ENCODE results near the gene HTATSF1.
A peak's percentile ranks its signal among the peaks of the same experiment; 100 is the strongest.

HTATSF1 gene

DNA sequence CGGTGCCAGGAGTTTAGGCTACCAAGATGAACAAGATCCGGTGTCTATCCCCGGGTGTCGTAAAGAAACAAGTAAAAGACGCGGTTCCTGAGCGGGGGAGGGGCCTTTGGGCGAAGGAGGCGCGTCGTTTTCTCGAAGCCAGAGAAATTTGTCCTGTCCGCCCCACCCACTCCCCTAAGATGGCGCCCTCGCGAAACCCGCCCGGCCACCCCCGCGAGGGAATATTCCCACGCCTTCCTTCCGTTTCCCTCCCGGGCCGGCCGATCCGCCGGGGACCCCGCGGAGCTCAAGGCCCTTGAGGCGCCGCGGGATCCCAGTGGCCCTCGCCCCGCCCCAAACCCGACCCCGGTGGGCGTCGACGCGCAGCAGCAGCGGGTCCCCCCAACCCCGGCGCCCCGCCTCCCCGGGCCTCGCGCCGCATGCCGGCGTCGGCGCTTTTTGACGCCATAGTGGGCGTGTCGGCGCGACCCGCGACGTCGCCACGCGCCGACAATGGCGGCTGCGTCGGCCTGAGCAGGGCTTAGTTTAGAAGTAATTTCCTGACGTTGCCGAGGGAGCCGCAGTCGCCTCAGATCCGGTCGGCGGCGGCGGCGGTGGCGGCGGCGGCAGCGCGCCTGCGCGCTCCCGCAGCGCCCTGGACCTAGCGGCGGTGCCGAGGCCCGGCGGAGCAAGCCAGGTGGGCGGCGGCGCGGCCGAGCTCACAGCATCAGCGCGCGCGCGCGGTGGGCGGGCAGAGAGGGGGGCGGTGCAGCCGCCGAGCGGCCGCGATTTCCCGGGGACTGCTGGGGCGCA lies 432 bp upstream of the HTATSF1 start:
- DNase-seq, result peak; percentile 76

DNA sequence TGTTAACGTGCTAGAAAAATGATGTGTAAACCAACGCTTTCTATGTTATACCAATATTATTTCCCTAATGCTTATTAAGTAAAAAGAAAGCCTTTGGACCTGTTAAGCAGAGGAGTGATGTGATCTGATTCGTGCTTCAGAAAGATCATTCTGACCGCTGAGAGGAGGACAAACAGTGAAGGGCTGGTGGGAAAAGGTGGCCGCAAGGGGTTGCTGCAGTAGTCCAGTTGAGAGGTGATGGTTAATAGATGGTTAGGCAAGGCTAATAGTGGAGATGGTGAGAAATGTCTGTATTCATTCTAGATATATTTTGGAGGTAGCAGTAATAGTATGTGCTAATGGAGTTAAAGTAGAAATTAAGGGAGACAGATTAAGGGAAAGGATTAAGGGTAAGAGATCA lies 21.7 kb downstream of the HTATSF1 start:
- no peak for DNase-seq

DNA sequence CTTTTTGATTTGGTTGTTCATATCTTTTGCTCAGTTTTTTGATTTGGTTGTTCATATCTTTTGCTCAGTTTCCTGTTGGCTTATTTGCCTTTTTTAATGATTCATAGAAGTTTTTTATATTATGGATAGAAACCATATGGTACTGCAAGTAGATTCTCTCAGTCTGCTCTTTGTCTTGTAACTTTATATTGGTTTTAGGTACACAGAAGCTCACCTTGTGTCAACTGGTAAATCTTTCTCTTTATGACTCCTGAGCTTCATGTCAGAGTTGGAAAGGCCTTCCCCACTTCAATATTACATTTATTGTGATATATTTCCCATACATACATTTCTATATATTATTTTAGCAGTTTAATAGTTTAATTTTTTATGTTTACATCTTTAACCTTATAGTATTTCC lies 26.4 kb downstream of the HTATSF1 start:
- DNase-seq, result no peak

DNA sequence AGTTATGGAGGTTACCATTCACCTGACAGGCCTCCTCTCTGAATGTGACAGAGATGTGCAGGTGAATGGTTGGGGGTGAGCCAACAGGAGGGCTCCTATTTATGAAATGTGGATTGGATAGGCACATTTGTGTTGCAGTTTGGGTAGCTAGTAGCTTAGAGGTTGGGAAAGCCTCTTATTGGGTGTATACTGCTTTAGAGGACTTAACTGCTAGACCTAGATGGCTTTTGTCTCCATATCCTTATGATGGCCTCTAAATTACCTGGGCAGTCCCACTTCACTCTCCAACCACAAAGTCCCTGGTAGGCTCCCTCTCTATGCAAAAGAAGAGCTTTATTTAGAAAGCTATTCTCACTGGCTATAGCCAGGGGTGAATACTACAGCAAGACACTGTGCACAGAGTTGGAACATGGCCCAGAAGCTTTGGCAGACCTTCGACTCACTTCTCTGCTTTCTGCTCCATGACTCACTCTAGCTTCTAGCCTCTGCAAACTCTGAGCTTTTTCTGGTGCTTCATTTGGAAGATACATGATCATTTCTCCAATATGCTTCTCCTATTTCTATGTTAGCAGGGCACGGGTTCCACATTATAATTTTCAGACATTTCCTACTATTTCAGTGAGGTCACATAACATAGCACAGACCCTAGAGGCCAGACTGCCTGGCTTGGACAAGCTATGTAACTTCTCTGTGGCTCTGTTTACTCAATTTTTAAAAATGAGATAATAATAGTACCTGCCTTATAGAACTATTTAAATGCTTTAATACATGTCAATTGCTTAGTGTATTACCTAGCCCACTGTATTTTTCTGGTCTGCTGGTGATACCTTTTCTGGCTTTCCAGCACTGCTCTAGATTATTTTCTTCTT lies 28.6 kb downstream of the HTATSF1 start:
- peak; percentile 75 for DNase-seq

DNA sequence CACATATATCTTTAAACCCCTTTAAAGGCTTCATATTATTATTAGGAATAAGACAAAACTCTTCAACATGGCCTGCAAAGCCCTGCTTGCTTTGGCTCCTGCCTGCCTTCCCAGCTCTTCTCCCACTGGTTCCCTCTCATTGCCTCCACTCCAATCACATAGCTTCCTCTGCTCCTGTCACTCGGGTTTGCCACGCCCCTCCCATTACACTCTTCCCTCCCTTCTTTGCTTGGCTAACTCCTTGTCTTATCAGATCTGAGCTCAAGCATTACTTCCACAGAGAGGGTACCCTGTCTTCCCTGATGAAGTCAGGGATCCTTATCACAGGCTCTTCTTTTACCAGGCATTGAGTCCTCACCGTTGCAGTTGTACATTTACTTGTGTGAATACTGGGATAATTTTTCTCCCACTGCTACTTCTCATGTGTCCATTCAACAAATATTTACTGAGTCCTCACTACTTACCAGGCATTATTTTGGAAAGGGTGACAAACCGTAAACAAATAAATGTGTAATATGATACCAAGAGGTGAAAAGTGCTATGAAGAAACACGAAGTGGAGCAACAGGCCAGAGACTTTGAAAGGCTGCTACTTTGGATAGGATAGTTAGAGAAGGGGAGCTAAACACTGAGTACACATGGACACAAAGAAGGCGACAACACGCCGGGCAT lies 31.4 kb downstream of the HTATSF1 start:
- DNase-seq, result peak; percentile 5

DNA sequence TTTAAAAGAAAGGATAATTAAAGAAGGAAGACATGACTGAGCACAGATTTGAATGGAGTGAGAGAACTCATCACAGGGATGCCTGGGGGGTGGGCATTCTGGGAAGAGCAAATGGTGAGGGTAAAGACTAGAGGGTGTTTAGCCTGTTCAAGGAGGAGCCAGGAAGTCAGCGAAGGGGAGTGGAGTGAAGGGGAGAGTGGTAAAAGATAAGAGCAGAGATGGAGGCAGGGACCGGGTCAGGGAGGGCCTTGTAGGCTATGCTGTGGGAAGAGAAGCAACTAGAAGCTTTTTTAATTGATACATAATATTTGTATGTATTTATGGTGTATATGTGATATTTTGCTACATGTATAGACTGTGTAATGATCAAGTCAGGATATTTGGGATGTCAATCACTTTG lies 32.4 kb downstream of the HTATSF1 start:
- no peak for DNase-seq

DNA sequence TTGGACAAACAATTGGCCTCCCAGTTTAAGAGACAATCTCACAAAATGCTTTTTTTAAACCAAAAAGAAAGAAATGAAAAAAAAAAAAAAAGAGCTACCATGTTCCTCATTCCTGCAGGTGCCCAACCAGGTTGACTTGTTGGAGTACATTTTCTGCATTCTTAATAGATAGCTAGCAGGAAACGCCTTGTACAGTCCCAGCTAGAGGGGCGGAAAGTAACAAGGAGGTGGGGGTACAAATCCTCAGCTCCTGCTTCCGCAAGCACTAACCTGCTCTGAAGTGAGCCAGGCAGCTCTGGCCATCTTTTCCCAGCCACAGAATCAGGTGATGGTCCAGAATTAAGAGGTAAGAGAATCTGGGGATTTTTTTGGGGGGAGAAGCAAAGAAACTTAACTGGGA lies 34.6 kb downstream of the HTATSF1 start, which contains the start of gene VGLL1:
Gene VGLL1, plus strand, starts transcription at position 265 of the 400 bp plus-strand sequence. CDS start 3,806 bp downstream, outside the sequence.
- no peak for DNase-seq

DNA sequence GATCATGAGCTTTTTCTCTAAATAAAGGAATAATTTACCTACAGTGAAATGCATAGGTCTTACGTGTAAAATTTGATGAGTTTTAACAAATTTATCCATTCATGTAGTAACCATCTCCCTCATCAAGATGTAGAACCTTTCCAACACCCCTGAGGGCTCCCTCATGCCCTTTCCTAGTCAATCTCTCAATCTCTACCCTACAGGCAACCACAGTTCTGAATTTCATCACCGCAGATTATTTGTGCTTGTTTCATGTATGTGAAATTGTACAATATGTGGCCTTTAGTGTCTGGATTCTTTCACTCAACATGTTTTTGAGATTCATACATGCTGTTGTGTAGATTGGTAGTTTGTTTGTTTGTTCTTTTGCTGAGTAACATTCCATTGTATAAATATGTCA lies 36.7 kb downstream of the HTATSF1 start:
- no peak for DNase-seq

DNA sequence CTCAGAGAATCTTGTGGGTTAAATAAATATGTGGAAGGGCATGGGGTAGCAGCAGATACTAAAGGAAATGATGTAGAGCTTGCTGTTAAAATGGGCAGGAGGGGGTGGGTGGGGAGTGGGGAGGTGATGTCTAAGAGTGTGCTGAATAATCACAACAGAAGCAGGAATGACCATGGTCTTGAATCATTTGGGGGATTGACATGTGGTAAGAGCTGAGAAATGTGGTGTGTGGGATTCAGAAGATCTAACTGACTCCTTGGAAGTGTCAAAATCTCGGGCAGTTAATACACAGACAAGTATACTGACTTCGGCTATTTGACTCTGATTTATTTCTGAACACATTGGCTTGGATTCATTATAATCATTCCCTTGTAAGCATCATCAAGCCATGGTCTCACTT lies 41.4 kb downstream of the HTATSF1 start:
- DNase-seq, result no peak

DNA sequence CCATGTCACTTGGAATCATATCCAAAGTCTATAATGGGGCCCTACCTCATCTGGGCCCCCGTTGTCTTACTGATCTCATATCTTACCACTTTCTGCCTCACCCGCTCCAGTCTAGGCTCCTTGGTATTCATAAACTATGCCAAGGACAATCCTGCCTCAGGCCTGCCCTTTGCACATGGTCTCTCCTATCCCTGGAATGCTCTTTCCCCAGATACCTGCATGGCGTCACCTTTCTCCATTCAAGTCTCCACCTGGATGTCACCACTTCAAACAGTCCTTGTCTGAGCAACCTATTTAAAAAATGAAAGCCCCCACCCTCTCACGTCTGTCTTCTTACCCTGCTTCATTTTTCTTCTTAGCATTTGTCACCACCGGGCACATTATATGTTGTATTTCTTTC lies 42.8 kb downstream of the HTATSF1 start:
- DNase-seq, result no peak

DNA sequence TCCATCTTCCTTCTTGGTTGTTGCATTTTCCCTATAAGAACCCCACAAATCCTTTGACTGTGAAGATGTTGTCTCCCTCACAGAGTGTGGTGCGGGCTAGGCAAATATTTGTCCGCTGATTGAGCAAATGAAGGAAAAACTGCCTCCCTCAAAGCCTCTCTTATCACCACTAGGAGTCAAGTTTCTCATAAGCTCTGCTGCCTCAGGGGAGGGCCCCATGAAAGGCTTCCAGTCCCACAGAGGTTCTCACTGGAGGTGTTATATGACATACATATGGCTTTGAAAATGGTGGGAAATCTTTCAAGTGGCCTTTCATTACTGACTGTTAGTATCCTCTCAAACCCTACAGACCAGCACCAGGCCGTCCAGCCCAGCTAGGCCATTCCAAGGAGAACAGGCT lies 43.9 kb downstream of the HTATSF1 start:
- DNase-seq, result no peak

DNA sequence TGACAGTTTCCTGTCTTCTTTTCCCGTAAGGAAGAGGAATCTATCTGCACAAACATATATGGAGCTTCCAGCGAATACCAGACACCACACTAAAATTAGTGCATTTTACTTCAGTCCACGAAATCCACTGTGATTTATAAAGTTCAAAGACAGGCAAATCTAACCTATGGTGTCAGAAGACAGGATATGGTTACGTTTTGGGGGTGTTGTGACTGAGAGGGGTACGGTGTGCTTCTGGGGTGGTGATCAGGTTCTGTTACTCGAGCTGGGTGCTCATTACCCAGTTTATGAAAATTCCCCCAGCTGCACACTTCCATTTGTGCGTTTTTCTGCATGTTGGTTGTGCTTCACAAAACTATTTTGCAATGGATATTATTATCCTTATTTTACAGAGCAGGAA lies 44.9 kb downstream of the HTATSF1 start:
- DNase-seq, result no peak

DNA sequence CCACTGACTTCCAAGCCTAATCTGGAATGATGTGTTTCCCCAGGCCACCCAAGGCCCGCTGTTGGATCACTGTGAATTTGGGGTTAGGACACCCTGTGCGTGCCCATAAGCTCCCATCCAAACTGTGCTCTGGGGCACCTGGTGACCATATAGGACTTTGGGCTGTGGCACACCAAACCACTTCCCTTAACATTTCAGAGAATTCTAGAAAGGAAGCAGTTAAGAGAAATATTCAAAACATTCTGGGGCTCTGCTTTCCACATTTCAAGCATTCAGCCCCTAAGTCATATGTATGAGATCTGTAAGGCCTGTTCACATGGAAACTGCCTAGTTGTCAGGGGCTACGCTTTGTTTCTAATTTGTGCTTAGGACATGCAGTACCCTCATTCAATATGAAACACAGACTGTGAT lies 49.0 kb downstream of the HTATSF1 start:
- DNase-seq, result no peak

DNA sequence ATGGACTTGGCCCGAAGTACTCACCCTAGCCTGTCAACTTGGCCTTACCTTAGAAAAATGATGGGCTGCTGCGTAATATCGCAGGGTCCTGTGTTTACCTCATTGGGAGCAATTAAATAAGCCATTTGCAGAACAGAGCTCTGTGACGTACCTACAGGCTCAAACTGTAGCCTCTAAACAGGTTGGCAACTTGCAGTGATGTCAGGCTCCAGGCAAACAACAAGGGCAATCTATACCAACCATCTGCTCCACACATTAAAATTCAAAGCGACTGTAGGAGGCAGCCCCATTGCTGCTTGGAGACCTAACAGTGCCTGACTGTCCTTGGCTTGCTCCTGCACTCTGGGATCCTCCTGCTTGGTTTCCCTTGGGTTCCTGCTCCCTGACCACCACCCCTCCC lies 51.8 kb downstream of the HTATSF1 start:
- no peak for DNase-seq

DNA sequence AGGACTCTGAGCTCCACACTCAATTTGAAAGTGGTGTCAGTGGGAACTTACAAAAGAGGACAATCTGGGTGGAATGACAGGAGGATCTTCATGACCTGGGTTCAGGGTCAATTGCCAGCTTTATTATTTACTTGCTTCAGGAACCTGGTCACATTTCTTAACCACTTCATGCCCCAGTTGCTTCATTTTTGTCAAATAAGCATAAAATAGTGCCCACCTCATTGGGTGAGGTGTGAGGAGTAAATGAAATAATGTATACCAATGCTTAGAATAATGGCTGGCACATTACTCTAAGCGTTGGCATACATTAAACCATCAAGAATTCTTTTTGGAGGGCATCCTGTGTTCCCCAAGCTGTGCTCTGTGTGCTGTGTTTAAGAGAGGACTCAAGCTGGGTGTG lies 54.0 kb downstream of the HTATSF1 start:
- no peak for DNase-seq

DNA sequence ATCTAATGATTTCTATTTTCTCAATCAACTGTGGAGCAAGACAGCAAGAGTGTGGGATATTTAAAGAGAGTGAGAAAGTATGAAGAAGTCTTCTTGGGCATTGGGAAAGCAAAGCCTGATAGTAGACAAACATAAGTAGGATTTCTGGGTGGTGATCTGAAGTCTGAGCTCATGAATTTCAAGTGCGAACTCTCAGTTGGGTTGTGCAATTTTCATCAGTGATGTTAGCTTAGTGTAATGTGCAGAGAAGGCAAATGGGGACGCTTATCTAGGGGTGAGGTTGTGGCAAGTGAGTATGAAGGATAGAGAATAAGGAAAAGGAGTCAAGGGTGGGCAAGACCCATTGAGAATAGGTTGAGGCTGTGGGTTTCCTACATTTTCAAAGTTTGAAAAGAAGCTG lies 58.3 kb downstream of the HTATSF1 start:
- no peak for DNase-seq

All from NCI-H226 (cell line).